Fibroblast of the aortic adventitia (primary cell): Measurements from ENCODE around the gene TRABD2B. TPM values are rescaled to one million over a fixed set of nuclear protein-coding genes. Genes with fewer than 3 reads are reported as not detected.

Experiments
- DNase-seq: peaks from one replicate; pipeline ENCODE4 v3.0.0-alpha.2; 2010; ENCODE audit warnings: low read depth
- H3K4me3 ChIP-seq: 2 replicates; pipeline ENCODE4 v1.5.1; 2011; ENCODE audit warnings: low read depth, mild to moderate bottlenecking, control low read depth, low read length, moderate library complexity
- CTCF ChIP-seq: IDR thresholded peaks from 2 replicates; pipeline ENCODE4 v1.5.1; 2011; ENCODE audit warnings: mild to moderate bottlenecking, low read length, control low read depth, inconsistent platforms; ENCODE audit not compliant: insufficient read depth
- total RNA-seq: library from RNA; depleted of rRNA; stranded (reverse); fragments of >200 nt; gene quantifications from 2 replicates; pipeline ENCODE4 v1.2.3, GENCODE V29; 2012; ENCODE audit warnings: low replicate concordance

Gene TRABD2B
- total RNA-seq, 1 donor, result under 0.01 TPM

DNA sequence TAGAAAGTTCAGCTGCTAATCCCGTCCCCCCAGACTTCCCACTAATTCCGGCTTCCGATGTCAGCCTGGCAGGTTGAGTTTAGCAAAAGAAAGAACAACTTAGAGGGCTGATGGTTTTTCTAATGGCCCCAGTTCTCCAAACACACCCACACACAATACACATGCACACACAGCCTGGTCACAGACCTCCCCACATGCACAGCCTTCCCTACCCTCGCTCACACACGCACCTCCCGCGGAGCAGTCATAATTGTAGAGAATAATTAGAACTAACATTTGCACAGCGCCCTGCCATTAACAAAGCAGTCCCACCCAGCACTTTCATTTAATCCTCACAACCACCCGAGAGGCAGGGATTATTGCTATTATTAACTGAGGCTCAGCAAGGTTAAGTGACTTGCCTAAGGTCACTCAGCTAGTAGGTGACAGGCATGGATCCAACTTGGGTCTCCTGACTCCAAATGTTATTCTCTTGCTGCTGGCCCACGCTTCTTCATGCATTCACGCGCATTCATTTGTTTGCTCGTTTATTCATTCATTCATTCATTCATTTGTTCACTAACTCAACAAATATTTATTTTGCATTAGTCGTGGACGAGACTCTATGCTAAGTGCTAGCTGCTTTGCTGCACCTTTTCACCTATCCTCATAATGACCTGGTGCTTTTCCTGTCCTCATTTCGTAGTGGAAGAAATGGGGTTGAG is 284.4 kb downstream of the TRABD2B start:
- no peak overlapping the region for H3K4me3 ChIP-seq
- no peak for TF ChIP-seq CTCF
- no peak for DNase-seq

DNA sequence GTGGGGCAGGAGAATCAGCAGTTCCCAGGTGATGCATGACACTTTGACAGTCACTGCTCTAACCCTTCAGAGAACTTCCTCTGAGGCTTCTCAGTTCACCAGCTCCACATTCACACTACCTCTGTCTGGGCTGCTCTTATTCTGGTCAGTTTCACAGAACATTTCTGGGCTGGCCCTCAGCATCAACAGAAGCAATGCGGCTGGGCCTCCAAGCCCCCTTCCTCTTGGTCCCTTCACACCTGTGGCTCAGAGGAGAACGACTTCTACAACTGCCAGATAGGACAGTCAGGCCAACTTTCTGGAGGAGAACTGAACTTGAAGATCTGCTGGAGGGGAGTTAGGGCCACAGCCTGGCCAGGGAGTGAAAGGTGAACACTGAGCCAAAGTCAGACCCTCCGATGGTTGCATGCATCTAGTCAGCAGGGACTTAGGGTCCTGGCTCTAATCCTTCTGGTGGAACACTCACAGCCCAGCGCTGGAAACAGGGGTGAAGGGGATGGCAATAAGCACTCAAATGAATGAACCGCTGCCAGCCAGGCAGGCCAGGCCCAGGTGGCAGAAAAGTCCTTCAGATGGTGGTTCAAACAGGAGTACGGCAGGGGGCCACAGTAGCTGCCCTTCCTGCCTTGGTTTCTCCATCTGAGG is 285.2 kb downstream of the TRABD2B start:
- no peak for DNase-seq
- no peak overlapping the region for H3K4me3 ChIP-seq
- TF ChIP-seq CTCF, result no peak

GRCh38 chr1:47711184-47711847 is 285.9 kb downstream of the TRABD2B start:
- H3K4me3 ChIP-seq, result no peak overlapping the region
- no peak for DNase-seq
- TF ChIP-seq CTCF, result no peak

Other genes with a start within 250 kb of the TRABD2B start
- not detected in 2 replicates for gene SLC5A9, start 225.3 kb upstream of the TRABD2B start, total RNA-seq